GM21529 (cell line): ENCODE data around the gene HOXC6.

Experiments used
- ATAC-seq: cut with Tn5 transposase; IDR thresholded peaks from one replicate; pipeline ENCODE4 v1.9.1; 2021; ENCODE audit not compliant: unreplicated experiment

HOXC6 gene

DNA sequence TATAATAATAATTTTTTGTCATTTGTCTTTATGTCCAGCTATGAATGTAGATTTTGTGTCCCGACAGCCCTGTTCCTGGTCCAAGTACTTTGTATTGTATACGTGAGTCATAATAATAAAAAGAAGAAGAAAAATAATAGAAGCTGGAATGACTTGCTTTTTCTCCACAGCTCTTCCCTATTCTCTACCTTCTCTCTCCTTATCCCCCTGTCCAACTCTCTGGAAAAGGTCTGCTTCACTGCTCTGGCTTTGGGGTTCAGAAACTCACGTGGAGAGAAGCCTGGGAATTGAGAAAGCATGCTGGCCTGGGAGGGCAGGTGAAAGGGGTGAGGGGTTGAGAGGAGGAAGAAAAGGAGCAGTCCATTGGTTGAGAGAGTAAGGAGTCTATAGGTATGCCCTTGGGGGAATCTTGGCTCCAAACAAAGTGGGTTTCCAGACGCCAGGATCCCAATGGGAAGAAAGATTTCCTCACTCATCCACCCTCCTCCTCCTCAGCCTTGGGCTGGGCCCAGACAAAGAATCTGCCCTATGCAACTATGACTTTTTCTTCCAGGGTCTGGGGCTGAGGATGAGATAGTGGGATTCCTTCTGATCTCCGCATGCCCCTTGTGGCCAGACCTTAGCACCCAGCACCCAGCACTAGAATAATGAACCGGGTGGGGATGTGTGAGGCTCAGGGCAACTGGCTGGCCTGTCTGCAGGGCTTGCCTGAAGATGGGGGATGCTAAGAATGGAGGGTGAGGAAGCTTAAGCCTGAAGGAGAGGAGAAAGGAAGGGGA is 15.4 kb upstream of the HOXC6 start:
- no peak for ATAC-seq

DNA sequence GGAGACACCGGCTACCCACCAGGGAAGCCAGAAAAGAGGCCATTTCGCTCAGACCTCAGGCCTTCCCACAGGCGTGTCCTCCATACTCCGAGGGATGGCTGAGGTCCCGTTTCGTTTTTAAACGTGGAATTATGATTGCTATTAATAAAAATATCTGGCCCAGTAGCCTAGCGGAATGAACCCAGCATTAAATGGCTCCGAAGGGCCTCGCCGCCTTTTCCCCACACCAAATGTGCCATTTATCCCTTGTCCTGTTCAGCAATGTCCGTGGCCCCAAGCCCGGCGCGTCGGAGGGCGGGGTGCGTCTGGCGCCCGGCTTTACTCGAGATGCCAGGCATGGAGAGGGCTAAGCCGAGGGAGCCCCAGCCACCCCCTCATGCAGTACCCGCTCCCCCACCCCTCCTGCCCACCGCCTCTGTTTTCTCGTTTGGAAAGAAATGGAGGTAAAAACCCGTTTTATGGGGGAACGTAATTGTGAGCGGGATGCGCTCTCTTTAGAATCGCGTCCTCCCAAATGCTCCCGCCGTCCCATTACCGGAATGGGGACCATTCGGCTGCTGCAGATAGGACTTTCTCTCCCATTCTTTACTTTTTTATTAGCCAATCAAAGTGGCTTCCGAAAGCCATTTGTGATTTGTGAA is 13.7 kb upstream of the HOXC6 start:
- ATAC-seq = no peak

DNA sequence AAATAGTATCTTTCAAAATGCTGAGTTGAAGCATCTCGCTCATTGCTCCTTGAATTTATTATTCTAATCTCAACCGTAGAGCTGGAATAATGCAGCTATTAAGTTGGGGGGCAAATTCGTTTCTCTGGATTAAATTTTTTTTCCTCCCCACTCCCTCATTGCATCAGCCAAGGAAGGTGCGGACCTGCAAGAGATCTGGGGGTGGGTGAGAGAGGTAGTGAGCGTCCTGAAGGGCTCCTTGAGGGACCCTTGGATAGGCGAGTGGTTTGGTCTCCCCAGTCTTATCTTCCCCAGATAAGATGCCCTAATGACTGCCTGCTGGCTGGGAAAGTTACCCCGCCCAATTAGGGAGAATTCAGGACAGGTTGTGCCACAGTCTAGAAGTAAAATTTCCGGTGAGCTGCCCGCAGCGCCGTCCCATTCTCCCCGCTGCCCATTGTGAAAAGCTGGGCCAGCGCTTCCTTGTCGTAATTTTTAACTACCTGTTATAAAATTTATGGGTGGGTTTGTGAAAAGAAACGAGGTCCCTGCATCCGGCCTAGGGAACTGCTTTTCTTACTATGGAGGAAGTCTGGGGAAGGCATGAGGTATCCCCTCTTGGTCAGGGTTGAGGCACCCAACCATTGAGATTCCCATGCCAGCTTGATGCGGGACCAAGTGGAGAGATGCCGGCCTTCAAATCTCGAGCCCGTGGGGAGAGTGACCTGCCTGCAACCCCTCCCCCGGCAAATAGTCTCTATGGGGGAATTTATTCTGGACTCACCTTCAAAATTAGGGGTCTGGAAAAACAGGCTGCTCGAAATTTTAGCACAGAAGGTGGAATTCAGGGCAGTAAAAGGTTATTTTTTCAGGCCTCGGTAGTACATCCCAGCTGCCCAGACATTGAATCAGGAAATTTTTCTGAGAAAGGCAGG is 13.0 kb upstream of the HOXC6 start:
- no peak for ATAC-seq

DNA sequence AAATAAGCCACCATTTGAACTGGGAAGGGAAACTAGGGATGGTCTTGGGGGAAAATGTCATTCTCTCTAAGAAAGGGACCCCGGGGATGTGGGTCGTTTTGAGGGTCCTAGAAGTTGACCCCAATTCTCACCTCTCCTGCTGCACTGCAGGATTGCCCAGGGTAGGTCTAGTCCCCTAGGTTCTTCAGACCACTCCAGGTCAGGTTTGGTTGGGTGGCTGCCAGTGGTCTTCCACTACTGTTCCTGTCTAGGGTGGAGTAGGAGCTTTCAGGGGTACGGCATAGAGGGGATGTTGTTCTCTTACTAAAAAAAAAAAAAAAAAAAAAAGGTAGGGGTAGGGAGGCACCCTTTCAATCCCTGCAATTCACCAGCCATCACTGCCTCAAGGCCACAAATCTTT is 12.2 kb upstream of the HOXC6 start:
- no peak for ATAC-seq

DNA sequence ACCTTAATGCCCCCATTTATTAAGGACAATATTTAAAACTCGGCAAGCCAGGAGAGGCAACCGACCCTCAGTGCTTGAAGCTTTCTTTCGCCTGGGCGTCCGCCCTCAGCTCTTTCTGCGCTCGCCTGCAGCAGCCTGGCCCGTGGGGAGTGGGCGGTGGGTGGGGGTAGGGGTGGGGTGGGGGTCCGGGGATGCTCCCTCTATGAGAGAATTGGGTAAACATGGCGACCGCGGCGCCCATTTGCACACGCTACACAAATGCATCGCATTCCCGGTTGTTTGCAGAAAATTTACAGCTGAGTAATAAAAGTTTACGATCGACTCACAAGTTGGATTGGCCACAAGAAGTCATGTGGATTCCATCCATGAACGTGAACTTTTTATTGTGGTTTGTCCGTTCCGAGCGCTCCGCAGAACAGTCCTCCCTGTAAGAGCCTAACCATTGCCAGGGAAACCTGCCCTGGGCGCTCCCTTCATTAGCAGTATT is 11.7 kb upstream of the HOXC6 start:
- no peak for ATAC-seq

DNA sequence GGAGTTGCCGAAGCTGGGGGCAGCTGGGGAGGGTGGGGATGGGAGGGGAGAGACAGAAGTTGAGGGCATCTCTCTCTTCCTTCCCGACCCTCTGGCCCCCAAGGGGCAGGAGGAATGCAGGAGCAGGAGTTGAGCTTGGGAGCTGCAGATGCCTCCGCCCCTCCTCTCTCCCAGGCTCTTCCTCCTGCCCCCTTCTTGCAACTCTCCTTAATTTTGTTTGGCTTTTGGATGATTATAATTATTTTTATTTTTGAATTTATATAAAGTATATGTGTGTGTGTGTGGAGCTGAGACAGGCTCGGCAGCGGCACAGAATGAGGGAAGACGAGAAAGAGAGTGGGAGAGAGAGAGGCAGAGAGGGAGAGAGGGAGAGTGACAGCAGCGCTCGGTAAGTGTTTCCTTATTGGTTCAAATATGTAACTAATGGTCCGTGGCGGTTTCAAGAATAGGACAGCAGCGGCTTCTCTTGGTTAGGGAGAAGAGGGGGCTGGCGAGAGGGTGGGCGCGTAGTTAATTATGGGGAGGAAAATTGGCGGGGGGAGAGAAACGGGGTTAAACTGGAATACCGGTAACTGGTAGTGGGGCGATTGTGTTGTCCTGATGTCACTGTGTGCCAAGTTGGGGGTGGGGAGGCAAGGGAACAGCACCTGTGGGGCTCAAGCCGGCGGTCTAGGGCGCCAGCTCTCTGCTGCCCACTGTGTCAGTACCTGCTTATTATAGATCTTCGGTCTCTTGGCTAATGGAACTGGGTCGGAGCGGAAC is 11.0 kb upstream of the HOXC6 start:
- ATAC-seq = peak; percentile 34

DNA sequence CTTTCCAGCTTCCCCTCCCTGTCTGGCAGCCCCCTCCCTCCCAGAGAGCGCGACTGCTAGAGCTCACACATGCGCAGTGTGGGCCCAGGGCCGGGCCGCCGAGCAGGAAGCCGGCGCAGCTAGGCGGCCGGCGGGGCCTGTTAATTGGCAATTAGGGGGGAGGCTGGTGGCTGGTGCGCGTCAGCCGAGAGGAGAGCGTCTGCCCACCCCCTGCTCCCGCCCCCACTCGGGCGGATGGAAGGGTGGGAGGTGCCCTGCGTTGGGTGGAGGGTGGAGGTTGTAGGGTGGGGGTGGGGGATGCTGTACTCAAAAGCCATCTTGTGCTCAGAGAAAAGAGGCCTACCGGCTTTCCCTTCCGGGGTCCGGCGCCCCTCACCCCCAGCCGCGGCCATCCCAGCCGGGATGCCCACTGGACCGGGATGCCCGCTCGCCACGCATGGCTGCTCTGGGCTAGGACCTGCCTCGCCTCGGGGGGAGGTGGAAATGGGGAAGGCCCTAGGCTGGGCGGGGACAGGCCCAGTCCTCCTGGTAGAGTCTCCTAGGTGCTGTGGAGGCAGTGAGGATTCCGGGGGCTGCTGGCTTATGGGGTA is 10.3 kb upstream of the HOXC6 start:
- ATAC-seq = peak; percentile 73

DNA sequence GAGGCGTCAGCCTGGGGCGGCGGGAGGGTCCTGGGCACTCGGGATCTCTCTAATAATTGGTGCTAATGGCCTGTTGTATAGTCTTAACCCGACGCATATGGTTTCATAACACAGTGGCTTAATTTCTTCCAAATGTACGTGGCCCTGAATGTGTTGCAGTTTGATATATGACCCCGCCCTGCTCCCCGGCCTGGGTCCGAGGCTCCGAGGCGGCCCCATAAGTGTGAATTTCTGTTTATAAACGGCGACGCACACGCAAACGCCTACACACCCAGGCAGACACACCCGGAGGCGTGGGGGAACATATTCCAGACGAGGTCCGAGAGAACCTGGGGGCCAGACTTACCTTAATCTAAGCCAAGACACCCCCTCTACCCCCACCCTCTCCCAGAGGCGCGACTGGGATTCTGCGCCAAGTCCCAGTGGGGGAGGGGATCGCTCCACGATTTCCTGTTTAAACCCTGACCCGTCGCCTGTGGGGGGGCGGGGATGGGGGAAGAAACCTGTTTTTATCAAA is 9.7 kb upstream of the HOXC6 start:
- no peak for ATAC-seq

DNA sequence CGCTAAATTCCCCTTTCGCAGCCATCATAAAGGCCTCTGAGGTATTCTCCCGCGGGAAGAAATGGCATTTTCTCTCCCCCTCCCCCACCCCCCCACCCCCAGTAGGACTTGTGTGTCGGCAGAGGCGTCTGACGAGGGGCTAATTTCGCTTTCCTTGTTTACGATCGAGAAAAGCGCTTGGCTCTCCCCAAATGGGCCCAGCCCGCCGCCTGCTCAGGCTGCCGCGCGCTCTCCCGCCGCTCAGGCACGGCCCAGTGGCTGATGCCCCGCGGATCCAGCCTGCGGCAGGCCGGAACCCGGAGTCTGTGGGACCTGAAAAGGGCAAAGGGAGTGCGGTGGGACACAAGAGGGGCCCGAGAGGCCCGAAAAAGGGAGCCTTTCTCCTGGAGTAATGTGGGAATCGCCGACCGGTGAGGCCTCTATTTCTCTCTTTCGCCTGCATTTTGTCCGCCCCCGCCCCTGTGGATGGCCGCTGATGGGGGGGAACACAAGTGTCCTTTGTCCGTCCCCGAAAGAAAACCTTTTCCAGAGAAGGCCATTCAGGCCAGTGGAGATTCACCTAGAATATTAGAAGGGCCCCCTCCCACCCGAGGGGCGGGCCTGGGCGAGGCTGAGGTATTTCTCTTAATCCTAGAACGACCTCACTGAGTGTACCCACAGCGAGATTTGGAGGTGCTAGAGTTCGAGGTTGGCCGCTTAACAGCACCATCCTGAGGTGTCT is 9.0 kb upstream of the HOXC6 start:
- ATAC-seq = no peak

DNA sequence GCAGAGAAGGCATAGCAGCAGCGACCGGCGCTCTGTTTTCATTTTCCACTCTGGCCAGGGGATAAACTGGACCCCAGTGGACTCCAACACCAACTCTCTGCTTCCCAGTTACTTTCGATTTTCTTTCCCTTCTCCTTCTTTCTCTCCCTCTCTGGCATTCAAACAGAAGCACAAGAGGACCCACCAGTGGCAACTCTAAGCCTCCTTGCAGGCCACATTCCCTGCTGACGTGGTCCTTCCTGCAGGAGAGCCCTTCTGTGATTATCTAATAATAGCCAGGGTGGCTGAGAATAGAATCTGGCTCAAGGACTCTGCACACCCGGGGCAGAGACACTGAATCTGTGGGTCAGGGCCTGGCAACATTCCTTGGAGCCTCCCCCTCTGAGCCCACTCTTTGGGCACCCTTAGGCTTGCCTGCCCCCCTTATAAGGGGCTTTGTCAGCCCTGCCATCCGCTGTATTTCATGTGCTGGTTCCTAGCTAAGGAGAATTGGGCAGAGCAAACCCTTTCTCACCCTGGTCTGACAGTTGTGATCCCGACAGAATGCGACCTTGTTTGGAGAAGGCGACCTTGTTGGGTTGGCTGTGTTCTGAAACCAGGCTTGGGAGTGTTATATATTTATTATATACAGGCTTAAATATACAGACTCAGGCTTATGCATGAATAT is 8.2 kb upstream of the HOXC6 start:
- no peak for ATAC-seq

DNA sequence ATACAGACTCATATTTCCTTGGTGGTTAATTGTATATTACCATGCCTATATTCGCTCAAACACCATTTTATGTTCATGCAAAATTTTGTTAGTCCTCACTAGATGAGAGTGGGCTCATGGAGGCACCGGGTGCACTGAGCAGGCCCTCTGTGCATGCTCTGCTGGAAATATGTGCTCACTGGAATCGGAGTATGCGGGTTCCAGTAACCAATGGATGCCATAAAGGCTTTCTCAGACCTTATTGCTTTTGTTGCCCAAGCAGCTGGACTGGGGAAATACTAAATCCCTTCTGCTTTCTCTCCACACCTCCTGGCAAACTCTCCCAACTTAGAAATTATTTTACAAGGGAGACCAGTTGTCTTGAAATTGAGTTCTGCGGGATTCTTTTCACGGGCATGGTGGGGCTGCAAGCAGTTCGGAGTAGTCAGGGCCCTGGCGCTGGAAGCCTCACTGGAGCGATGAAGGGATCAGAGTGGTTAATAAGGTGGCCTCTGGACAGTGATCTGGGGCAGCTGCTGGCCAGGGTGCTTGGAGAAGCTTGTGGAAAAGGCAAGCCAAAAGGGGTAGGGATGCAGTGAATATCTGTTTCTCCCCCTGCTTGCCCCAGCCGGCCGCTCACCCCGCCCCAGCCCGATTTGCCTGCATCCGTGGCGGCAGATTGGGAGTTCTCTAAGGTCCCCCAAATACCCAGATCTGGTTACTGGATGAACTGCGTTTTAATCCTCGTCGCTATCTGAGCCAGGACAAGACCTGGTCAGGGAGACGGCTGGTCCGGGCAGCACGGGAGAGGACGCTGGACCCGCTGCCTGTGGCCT is 7.4 kb upstream of the HOXC6 start:
- no peak for ATAC-seq

DNA sequence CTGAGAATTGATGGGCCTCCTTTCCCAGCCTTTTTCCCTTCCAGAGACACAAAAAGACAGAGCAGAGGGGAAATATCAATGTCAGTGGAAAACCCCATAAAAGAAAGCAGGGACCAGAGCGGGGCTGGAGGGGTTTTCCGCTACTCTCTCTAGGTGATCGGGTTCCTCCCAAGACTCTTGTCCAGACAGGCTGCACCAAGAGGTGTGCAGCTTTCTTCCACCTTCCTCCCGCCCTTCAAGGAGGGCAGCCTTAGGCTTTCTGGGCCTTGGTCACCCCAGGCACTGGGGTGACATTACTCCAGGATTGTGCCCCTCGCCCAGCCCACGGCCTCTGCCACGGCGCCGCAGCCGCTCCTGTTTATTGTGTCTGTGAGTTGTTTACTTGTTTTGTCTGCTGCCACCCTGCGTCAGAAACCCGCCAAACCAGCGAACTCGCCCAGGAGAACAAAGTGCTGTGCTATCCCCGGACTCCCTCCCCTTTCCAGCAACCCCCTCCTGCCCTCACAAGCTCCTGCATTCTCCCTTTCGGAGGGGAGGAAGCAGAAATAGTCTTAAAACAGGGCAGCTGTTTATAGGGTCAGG is 6.7 kb upstream of the HOXC6 start:
- ATAC-seq = no peak

DNA sequence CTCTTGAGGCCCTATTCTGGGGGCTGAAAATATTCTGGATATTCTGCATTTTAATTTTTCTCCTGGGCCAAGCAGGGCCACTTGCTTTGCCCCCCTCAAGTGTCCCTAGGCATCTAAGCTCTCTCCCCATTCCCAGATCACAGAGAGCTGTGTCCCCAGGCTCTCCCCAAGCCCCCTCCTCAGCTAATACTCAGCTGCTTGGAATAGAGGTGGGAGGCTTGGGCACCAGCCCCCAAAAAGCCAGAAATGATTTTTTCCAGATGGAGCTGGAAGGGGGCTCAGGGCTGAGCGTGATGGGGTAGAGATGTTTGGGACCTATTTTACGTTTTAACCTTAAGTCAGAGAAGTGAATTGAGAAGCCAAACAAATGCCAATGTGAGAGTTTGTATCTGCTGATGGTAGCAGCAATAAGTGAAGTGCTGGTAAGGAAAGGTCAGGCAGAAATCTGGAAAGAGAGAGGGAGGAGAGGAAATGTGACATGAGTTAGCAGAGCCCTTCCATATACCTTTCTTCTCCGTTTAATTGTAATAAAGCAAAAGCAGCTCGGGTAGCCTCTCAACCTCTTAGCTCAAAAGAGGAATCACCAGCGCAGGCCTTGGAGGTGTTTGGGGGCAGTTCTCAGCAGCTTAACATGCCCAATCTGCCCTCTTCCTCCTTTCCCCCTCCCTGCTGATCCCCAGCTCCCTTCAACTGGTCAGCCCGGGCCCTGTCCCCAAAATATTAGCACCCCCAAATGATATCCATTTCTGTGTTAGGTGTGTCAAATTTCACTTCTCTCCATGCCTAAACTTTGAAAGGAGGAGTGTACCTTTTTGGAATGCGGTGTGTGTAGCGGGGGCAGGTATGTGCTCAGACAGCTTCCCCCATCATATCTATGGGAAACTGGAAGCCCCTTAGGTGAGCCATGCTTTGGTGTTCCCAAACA is 5.0 kb upstream of the HOXC6 start:
- ATAC-seq = no peak

DNA sequence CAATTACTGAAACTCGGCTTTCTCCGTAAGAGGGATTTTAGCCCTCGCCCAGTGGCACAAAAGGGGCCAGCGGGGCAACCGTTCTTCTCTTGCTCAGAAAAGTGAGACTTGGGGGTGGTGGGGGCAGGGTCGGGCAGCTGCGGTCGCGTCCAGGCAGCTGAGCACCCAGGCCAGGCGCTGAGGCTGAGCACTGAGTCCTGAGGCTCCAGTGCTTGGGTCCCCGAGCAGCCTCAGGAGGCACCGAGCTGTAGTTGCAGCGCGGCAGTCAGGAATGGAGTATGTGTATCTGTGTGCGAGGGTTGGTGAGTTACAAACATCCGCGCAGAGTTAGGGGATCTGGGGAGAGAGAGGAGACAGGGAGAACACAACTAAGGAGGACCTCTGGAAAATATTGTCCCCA is 4.1 kb upstream of the HOXC6 start:
- no peak for ATAC-seq

DNA sequence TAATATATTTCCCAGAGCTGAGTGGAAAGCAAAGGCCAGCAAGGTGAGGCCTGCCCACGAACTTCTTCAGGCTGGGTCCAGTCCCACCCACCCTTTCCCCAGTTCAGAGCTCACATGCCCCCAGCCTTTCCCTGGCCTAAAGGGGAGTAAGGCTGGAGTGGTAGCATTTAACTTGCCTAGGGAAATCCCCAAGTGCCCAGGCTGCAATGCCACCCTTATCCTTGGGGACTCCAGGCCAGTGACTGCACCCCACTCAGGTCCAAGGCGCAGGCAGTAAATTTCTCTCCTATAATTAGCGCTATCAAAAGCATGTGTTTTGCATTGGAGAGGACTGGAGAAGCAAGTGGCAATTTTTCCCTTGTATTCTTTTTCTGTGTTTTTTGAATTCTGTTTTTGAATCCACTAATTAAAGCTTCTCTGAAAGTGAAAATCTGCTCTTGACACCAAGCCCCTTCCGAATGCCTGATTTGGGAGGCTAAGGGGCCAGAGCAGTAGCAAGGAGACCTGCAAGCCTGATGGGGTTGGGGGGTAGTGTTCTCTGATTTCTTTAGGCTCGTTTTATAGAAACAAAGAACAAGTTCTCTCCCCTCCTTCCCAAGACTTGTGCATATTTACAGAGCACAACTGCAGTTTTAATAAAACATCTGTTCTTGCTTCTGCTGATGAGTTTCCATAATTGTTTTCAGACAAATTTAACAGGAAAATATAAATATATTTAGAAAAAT is 3.5 kb upstream of the HOXC6 start:
- no peak for ATAC-seq
